Measurements from ENCODE around the gene APBA2.

Gene APBA2

DNA sequence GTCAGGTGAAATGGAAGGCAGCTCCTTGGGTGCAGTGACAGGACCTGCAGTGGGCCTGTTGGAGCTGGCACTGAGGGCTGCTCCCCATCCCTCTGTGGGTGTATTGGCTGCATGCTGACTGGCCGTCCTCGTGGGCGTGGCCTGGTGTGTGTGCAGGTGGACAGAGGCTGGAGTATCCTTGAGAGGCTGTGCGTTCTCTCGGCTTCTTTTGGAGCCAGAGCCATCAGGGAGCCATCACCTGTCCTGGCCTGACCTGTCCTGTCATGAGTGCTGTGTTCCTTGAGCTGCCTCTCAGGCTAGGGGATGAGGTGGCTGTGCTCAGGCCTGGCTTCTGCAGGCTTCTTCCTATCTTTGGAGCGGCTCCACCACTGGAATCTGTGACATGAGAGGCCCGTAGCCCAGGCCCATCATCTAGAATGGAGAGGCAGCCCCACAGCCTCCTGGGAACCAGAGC, 61.5 kb downstream of the APBA2 start:
- no peak overlapping the region for H3K4me3 ChIP-seq (ENCODE audit: low read depth, low read length)

DNA sequence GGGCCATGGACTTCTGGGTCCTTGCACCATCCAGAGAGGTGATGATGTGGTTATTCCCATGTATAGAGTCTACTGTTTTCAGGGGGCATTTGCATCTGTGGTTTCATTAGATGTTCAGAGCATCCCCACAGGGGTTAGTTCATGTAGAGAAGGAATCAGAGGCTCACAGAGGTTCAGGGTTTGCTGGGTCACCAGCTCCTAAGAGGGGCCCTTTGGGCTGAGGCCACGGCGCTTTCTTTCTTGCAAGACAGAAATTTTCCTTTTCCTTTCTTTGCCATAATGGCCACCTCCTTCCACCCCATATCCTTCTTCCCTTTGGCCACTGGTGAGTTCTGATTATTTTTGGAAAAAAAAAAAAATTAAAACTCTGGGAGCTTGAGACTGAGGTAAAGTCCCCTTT, 62.3 kb downstream of the APBA2 start:
- Histone ChIP-seq H3K9me3 (no peaks in the 10 kb centered on the region), H3K4me3 (ENCODE audit: low read depth, low read length) (no peak overlapping the region), H3K36me3 (0 out of 2 replicates have a peak, but pooled peaks cover 2% of the 10 kb centered on the region), H3K4me1 (peaks cover 6% of the 10 kb centered on the region), H3K27me3 (no peaks in the 10 kb centered on the region)
- TF ChIP-seq, protein P1, sequence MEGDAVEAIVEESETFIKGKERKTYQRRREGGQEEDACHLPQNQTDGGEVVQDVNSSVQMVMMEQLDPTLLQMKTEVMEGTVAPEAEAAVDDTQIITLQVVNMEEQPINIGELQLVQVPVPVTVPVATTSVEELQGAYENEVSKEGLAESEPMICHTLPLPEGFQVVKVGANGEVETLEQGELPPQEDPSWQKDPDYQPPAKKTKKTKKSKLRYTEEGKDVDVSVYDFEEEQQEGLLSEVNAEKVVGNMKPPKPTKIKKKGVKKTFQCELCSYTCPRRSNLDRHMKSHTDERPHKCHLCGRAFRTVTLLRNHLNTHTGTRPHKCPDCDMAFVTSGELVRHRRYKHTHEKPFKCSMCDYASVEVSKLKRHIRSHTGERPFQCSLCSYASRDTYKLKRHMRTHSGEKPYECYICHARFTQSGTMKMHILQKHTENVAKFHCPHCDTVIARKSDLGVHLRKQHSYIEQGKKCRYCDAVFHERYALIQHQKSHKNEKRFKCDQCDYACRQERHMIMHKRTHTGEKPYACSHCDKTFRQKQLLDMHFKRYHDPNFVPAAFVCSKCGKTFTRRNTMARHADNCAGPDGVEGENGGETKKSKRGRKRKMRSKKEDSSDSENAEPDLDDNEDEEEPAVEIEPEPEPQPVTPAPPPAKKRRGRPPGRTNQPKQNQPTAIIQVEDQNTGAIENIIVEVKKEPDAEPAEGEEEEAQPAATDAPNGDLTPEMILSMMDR (IDR thresholded peaks at IDR 0.05; ENCODE audit: low read depth, low read length), result no peak
- no peak for DNase-seq

More for the DNA sequence above, 61.5 kb downstream of the APBA2 start:
- Histone ChIP-seq H3K9me3 (no peaks in the 10 kb centered on the region), H3K4me1 (no peaks in the 10 kb centered on the region), H3K36me3 (0 out of 2 replicates have a peak, but pooled peaks cover 2% of the 10 kb centered on the region), H3K27me3 (no peaks in the 10 kb centered on the region)
- TF ChIP-seq, protein P1 (IDR thresholded peaks at IDR 0.05; ENCODE audit: low read depth, low read length), result no peak
- DNase-seq, result no peak

DNA sequence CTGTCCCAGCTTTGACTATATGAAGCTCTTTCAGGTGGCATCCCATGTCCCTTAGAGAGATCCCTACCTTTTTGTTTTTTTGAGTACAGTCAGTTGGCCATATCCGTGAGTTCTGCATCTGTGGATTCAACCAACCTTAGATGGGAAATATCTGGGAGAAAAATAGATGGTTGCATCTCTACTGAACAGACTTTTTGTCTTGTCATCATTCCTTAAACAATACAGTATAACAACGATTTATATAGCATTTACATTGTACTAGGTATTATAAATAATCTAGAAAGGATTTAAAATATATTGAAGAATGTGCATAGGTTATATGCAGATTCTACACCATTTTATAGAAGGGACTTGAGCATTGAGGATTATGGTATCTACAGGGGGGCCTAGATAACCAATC, 65.1 kb downstream of the APBA2 start:
- H3K36me3 ChIP-seq, result no peaks in the 10 kb centered on the region; the same call in 1 of the 2 replicates
- TF ChIP-seq, protein P1 (IDR thresholded peaks at IDR 0.05; ENCODE audit: low read depth, low read length), result no peak
- no peaks in the 10 kb centered on the region for H3K9me3 ChIP-seq
- no peak for DNase-seq
- no peaks in the 10 kb centered on the region for H3K27me3 ChIP-seq
- H3K4me1 ChIP-seq, result peaks cover 30% of the 10 kb centered on the region
- no peak overlapping the region for H3K4me3 ChIP-seq (ENCODE audit: low read depth, low read length)

DNA sequence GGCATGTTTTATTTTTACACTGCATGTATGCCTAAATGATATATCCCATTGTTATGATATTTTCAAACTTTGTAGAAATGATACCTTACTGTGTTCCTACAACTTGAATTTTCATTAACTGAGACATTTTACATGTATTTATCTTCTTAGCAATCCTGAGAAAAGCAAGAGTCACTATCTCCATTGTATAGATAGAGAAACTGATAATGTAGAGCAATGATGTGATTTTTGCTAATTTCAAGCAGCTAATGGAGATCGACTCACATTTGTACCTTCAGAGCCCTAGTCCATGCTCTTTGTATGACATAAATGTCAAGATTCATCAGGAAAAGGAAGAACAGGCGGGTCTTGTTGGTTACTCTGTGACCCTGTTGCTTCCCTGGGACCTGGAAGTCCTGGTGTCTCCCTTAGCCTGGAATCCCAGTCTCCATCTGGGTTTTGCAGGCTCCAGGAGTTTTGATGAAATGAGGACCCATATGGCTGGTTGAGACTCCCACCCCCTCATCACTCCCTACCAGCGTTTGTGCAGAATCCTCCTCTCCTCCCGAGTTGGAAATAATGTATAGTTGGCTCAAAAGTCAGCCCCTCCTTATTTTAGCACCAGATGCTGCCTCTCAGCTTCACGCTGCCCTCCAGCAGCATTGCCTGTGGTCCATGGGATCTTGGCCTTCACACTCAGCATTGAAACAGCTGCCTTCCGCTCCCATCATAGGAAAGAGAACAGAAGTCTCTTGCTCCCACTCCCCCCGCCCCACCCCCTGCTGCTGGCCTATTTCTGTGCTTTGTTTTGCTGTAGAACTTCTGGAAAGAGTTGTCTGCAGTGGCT, 67.1 kb downstream of the APBA2 start:
- Histone ChIP-seq H3K9me3 (no peaks in the 10 kb centered on the region), H3K4me1 (peaks cover 32% of the 10 kb centered on the region), H3K4me3 (ENCODE audit: low read depth, low read length) (no peak overlapping the region), H3K36me3 (no peaks in the 10 kb centered on the region; the same call in 1 of the 2 replicates), H3K27me3 (no peaks in the 10 kb centered on the region)
- no peak for DNase-seq
- TF ChIP-seq, protein P1 (IDR thresholded peaks at IDR 0.05; ENCODE audit: low read depth, low read length), result no peak

GRCh38 chr15:28953573-28954195, 67.9 kb downstream of the APBA2 start:
- Histone ChIP-seq H3K27me3 (no peaks in the 10 kb centered on the region), H3K36me3 (no peaks in the 10 kb centered on the region; the same call in 1 of the 2 replicates), H3K4me1 (peaks cover 32% of the 10 kb centered on the region), H3K4me3 (ENCODE audit: low read depth, low read length) (no peak overlapping the region), H3K9me3 (no peaks in the 10 kb centered on the region)
- DNase-seq, result no peak
- TF ChIP-seq, protein P1 (IDR thresholded peaks at IDR 0.05; ENCODE audit: low read depth, low read length), result no peak

Data from BE2C (cell line).